Endothelial cell (in vitro differentiated cells): ENCODE measurements around the gene ZSWIM6. TPM values are rescaled to one million over a fixed set of nuclear protein-coding genes. Genes with fewer than 3 reads are reported as not detected.
A peak's percentile ranks its signal among the peaks of the same experiment; 100 is the strongest.

Source experiments
- DNase-seq: peaks from one replicate; pipeline ENCODE4 v3.0.0; 2021; ENCODE audit warnings: low spot score
- H3K27ac Mint-ChIP-seq: one replicate; pipeline ENCODE4 v1.8.0; 2021; ENCODE audit warnings: mixed read lengths, inconsistent platforms; ENCODE audit not compliant: unreplicated experiment
- H3K27me3 Mint-ChIP-seq: one replicate; pipeline ENCODE4 v1.8.0; 2021; ENCODE audit warnings: mild to moderate bottlenecking, moderate library complexity, mixed read lengths, inconsistent platforms; ENCODE audit not compliant: unreplicated experiment
- H3K36me3 Mint-ChIP-seq: one replicate; pipeline ENCODE4 v1.8.0; 2021; ENCODE audit warnings: mild to moderate bottlenecking, low read depth, mixed read lengths, inconsistent platforms; ENCODE audit not compliant: unreplicated experiment
- H3K4me1 Mint-ChIP-seq: one replicate; pipeline ENCODE4 v1.8.0; 2021; ENCODE audit warnings: mild to moderate bottlenecking, mixed read lengths, inconsistent platforms; ENCODE audit not compliant: unreplicated experiment
- H3K4me3 Mint-ChIP-seq: one replicate; pipeline ENCODE4 v1.8.0; 2021; ENCODE audit warnings: mild to moderate bottlenecking, mixed read lengths, inconsistent platforms; ENCODE audit not compliant: unreplicated experiment
- H3K9me3 Mint-ChIP-seq: one replicate; pipeline ENCODE4 v1.8.0; 2021; ENCODE audit warnings: mixed read lengths, inconsistent platforms; ENCODE audit not compliant: unreplicated experiment
- CTCF ChIP-seq: fragments of 200-600 bp; sonication (generic); IDR thresholded peaks from one replicate; pipeline ENCODE4 v1.5.0; 2021; ENCODE audit warnings: antibody characterized with exemption; ENCODE audit not compliant: unreplicated experiment
- total RNA-seq: library from RNA; stranded (reverse); fragmentation: NEBNext Ultra II Directional; extraction: Animal tissue kit (Norgen Biotek cat#: 25700); gene quantifications from one replicate; pipeline ENCODE4 v1.2.1, GENCODE V29; 2021; ENCODE audit not compliant: unreplicated experiment

Gene ZSWIM6
- total RNA-seq, 1 donor from 2014 or later = 77.0 TPM

- no peak for DNase-seq
Observed at GRCh38 chr5:61342071-61342501, 10.0 kb downstream of the ZSWIM6 start.

GRCh38 chr5:61344187-61344944 lies 12.3 kb downstream of the ZSWIM6 start:
- Mint-ChIP-seq H3K27ac (no peak overlapping the region), H3K4me1 (peaks cover 50% of the 10 kb centered on the region), H3K9me3 (no peaks in the 10 kb centered on the region), H3K36me3 (peaks cover 8% of the 10 kb centered on the region), H3K27me3 (peaks cover 2% of the 10 kb centered on the region), H3K4me3 (no peak overlapping the region)
- no peak for TF ChIP-seq CTCF
- DNase-seq = no peak

More at GRCh38 chr5:61342071-61342501, 10.0 kb downstream of the ZSWIM6 start:
- no peak overlapping the region for H3K4me3 Mint-ChIP-seq
- peaks cover 9% of the 10 kb centered on the region for H3K36me3 Mint-ChIP-seq
- no peak for TF ChIP-seq CTCF
- peaks cover 51% of the 10 kb centered on the region for H3K4me1 Mint-ChIP-seq
- peaks cover 2% of the 10 kb centered on the region for H3K27me3 Mint-ChIP-seq
- no peak overlapping the region for H3K27ac Mint-ChIP-seq
- H3K9me3 Mint-ChIP-seq = no peaks in the 10 kb centered on the region

- no peak overlapping the region for H3K27ac Mint-ChIP-seq
- H3K9me3 Mint-ChIP-seq = no peaks in the 10 kb centered on the region
- H3K4me1 Mint-ChIP-seq = peaks cover 54% of the 10 kb centered on the region
- TF ChIP-seq CTCF = no peak
- H3K4me3 Mint-ChIP-seq = no peak overlapping the region
- peaks cover 8% of the 10 kb centered on the region for H3K36me3 Mint-ChIP-seq
- no peak for DNase-seq
- peaks cover 2% of the 10 kb centered on the region for H3K27me3 Mint-ChIP-seq
Observed at GRCh38 chr5:61346511-61346910, 14.5 kb downstream of the ZSWIM6 start.

GRCh38 chr5:61347080-61347479 lies 15.0 kb downstream of the ZSWIM6 start:
- H3K4me1 Mint-ChIP-seq = peaks cover 59% of the 10 kb centered on the region
- TF ChIP-seq CTCF = no peak
- H3K9me3 Mint-ChIP-seq = no peaks in the 10 kb centered on the region
- DNase-seq = no peak
- H3K36me3 Mint-ChIP-seq = peaks cover 8% of the 10 kb centered on the region
- no peak overlapping the region for H3K27ac Mint-ChIP-seq
- peaks cover 2% of the 10 kb centered on the region for H3K27me3 Mint-ChIP-seq
- H3K4me3 Mint-ChIP-seq = peak overlapping the region; percentile 39

- no peak overlapping the region for H3K4me3 Mint-ChIP-seq
Observed at GRCh38 chr5:61348447-61348846, 16.4 kb downstream of the ZSWIM6 start.

More at GRCh38 chr5:61348447-61348846, 16.4 kb downstream of the ZSWIM6 start:
- H3K27me3 Mint-ChIP-seq = peaks cover 2% of the 10 kb centered on the region
- no peak overlapping the region for H3K27ac Mint-ChIP-seq
- peaks cover 64% of the 10 kb centered on the region for H3K4me1 Mint-ChIP-seq
- TF ChIP-seq CTCF = no peak
- DNase-seq = no peak
- H3K9me3 Mint-ChIP-seq = no peaks in the 10 kb centered on the region
- H3K36me3 Mint-ChIP-seq = peaks cover 8% of the 10 kb centered on the region
